ENCODE results near the gene PHF5A.
A peak's percentile ranks its signal among the peaks of the same experiment; 100 is the strongest.
"Not testable (repeated sequence)": the region's sequence is repeated elsewhere in the genome, so short reads cannot be mapped to it uniquely, and the experiment has no call there.

Gene PHF5A

GRCh38 chr22:41469218-41469851, 843 bp upstream of the PHF5A start:
- FAIRE-seq: no peak
- no peak for DNase-seq (ENCODE audit: insufficient read length)
- TF ChIP-seq TAF1 (IDR thresholded peaks at IDR 0.05; ENCODE audit: borderline replicate concordance, low read depth, low read length): no peak
- TF ChIP-seq POLR2A (IDR thresholded peaks at IDR 0.05; ENCODE audit: low read depth, low read length): no peak

- no peak for DNase-seq (ENCODE audit: insufficient read length)
- TF ChIP-seq POLR2A (IDR thresholded peaks at IDR 0.05; ENCODE audit: low read depth, low read length) (no peak), POLR2AphosphoS5 (IDR thresholded peaks at IDR 0.05; ENCODE audit: low read depth, low read length) (no peak), TAF1 (IDR thresholded peaks at IDR 0.05; ENCODE audit: borderline replicate concordance, low read depth, low read length) (no peak)
These were observed 6.6 kb downstream of the PHF5A start for GRCh38 chr22:41461901-41462300.

GRCh38 chr22:41460071-41460470, 8.4 kb downstream of the PHF5A start:
- DNase-seq (ENCODE audit: insufficient read length); FAIRE-seq: not testable (repeated sequence)

More at GRCh38 chr22:41461901-41462300, 6.6 kb downstream of the PHF5A start:
- no peak for FAIRE-seq

GRCh38 chr22:41459431-41459830, 9.1 kb downstream of the PHF5A start:
- TF ChIP-seq TAF1 (IDR thresholded peaks at IDR 0.05; ENCODE audit: borderline replicate concordance, low read depth, low read length): no peak
- TF ChIP-seq POLR2AphosphoS5 (IDR thresholded peaks at IDR 0.05; ENCODE audit: low read depth, low read length): no peak
- no peak for TF ChIP-seq POLR2A (IDR thresholded peaks at IDR 0.05; ENCODE audit: low read depth, low read length)
- no peak for DNase-seq (ENCODE audit: insufficient read length)
- FAIRE-seq: no peak

- no peak for DNase-seq (ENCODE audit: insufficient read length)
- TF ChIP-seq POLR2A (IDR thresholded peaks at IDR 0.05; ENCODE audit: low read depth, low read length) (0 out of 2 replicates have a peak, but pooled peaks have one; percentile 1), POLR2AphosphoS5 (IDR thresholded peaks at IDR 0.05; ENCODE audit: low read depth, low read length) (no peak; the same call in 1 of the 2 replicates)
- FAIRE-seq: no peak
These were observed 10.2 kb downstream of the PHF5A start for GRCh38 chr22:41458161-41458728.

GRCh38 chr22:41448189-41448808, 20.2 kb downstream of the PHF5A start:
- DNase-seq (ENCODE audit: insufficient read length) (peak; percentile 73), FAIRE-seq (peak; percentile 100)
- no peak for TF ChIP-seq TAF1 (IDR thresholded peaks at IDR 0.05; ENCODE audit: borderline replicate concordance, low read depth, low read length)
- no peak for TF ChIP-seq POLR2AphosphoS5 (IDR thresholded peaks at IDR 0.05; ENCODE audit: low read depth, low read length)
- no peak for TF ChIP-seq POLR2A (IDR thresholded peaks at IDR 0.05; ENCODE audit: low read depth, low read length)

GRCh38 chr22:41447435-41448188, 20.9 kb downstream of the PHF5A start:
- FAIRE-seq (peak; percentile 76), DNase-seq (ENCODE audit: insufficient read length) (no peak)
- TF ChIP-seq POLR2AphosphoS5 (IDR thresholded peaks at IDR 0.05; ENCODE audit: low read depth, low read length): no peak
- TF ChIP-seq TAF1 (IDR thresholded peaks at IDR 0.05; ENCODE audit: borderline replicate concordance, low read depth, low read length): peak; percentile 72
- no peak for TF ChIP-seq POLR2A (IDR thresholded peaks at IDR 0.05; ENCODE audit: low read depth, low read length)

GRCh38 chr22:41446639-41447434, 21.7 kb downstream of the PHF5A start, which contains the start of gene TOB2:
TSS of gene TOB2 (minus strand) at chr22:41446801. CDS start at chr22:41437345, 9,456 bp downstream.
- peak; percentile 62 for DNase-seq (ENCODE audit: insufficient read length)
- TF ChIP-seq POLR2A (IDR thresholded peaks at IDR 0.05; ENCODE audit: low read depth, low read length) (peak; percentile 99), POLR2AphosphoS5 (IDR thresholded peaks at IDR 0.05; ENCODE audit: low read depth, low read length) (peak; percentile 99), TAF1 (IDR thresholded peaks at IDR 0.05; ENCODE audit: borderline replicate concordance, low read depth, low read length) (peak; percentile 98)
- FAIRE-seq: peak; percentile 93

GRCh38 chr22:41446057-41446501, 22.4 kb downstream of the PHF5A start:
- DNase-seq (ENCODE audit: insufficient read length) (no peak), FAIRE-seq (no peak)
- no peak for TF ChIP-seq POLR2A (IDR thresholded peaks at IDR 0.05; ENCODE audit: low read depth, low read length)
- TF ChIP-seq POLR2AphosphoS5 (IDR thresholded peaks at IDR 0.05; ENCODE audit: low read depth, low read length): no peak
- TF ChIP-seq TAF1 (IDR thresholded peaks at IDR 0.05; ENCODE audit: borderline replicate concordance, low read depth, low read length): no peak

- DNase-seq (ENCODE audit: insufficient read length): no peak
- TF ChIP-seq TAF1 (IDR thresholded peaks at IDR 0.05; ENCODE audit: borderline replicate concordance, low read depth, low read length) (0 out of 2 replicates have a peak, but pooled peaks have one; percentile 22), POLR2A (IDR thresholded peaks at IDR 0.05; ENCODE audit: low read depth, low read length) (no peak), POLR2AphosphoS5 (IDR thresholded peaks at IDR 0.05; ENCODE audit: low read depth, low read length) (no peak)
- FAIRE-seq: peak; percentile 38
These were observed 23.1 kb downstream of the PHF5A start for GRCh38 chr22:41445129-41446056.

All from GM12892 (cell line).